Liver (tissue), 9 donors: ENCODE measurements around the gene INPP5J. TPM values are rescaled to one million over a fixed set of nuclear protein-coding genes. Genes with fewer than 3 reads are reported as not detected.

Experiments used
- DNase-seq: peaks from one replicate; pipeline ENCODE4 v3.0.0-alpha.2; 2017; ENCODE audit warnings: low spot score
- H3K27ac ChIP-seq, 2 donors: one replicate each; pipeline ENCODE4 v1.7.0; 2013; ENCODE audit warnings: inconsistent platforms in 2 of 2, low read length in 2 of 2, control low read depth in 1 of 2, low read depth in 1 of 2, mild to moderate bottlenecking in 1 of 2
- H3K27me3 ChIP-seq, 4 donors: one replicate each; pipeline versions ENCODE4 v1.6.1 to v1.7.0; 2013; ENCODE audit warnings: low read length in 3 of 4, inconsistent platforms in 1 of 4, mild to moderate bottlenecking in 1 of 4, moderate library complexity in 1 of 4; ENCODE audit not compliant: control insufficient read depth in 4 of 4, insufficient read depth in 4 of 4
- H3K36me3 ChIP-seq, 4 donors: one replicate each; pipeline versions ENCODE4 v1.6.1 to v1.7.0; 2013; ENCODE audit warnings: low read length in 3 of 4, mild to moderate bottlenecking in 3 of 4, low read depth in 1 of 4, moderate library complexity in 1 of 4; ENCODE audit not compliant: control insufficient read depth in 4 of 4, insufficient read depth in 3 of 4
- H3K4me1 ChIP-seq, 4 donors: one replicate each; pipeline versions ENCODE4 v1.6.1 to v1.7.0; 2013; ENCODE audit warnings: low read length in 3 of 4, mild to moderate bottlenecking in 3 of 4, moderate library complexity in 1 of 4; ENCODE audit not compliant: control insufficient read depth in 4 of 4, insufficient read depth in 4 of 4
- H3K4me3 ChIP-seq, 3 donors: one replicate each; pipeline versions ENCODE4 v1.6.1 to v1.7.0; 2013; ENCODE audit warnings: low read length in 3 of 3, control low read depth in 1 of 3, low read depth in 1 of 3, mild to moderate bottlenecking in 1 of 3
- H3K9ac ChIP-seq, 2 donors: one replicate each; pipeline ENCODE4 v1.7.0; 2013; ENCODE audit warnings: low read length in 2 of 2, mild to moderate bottlenecking in 2 of 2, moderate library complexity in 2 of 2, control low read depth in 1 of 2, low read depth in 1 of 2
- H3K9me3 ChIP-seq, 4 donors: one replicate each; pipeline versions ENCODE4 v1.6.1 to v1.7.0; 2013; ENCODE audit warnings: low read length in 3 of 4; ENCODE audit not compliant: control insufficient read depth in 4 of 4
- ATF3 ChIP-seq: IDR thresholded peaks from 2 replicates; pipeline ENCODE4 v1.6.1; 2016; ENCODE audit warnings: antibody characterized with exemption
- EGR1 ChIP-seq, 2 donors: IDR thresholded peaks; 2 replicates each; pipeline ENCODE4 v1.6.1; 2016 to 2018; ENCODE audit warnings: antibody characterized with exemption in 2 of 2, low read depth in 2 of 2
- FOXA1 ChIP-seq: IDR thresholded peaks from 2 replicates; pipeline ENCODE4 v1.6.1; 2016; ENCODE audit warnings: antibody characterized with exemption
- FOXA2 ChIP-seq: IDR thresholded peaks from 2 replicates; pipeline ENCODE4 v1.6.1; 2016; ENCODE audit warnings: antibody characterized with exemption
- HNF4A ChIP-seq, 2 donors: conservative IDR thresholded peaks; 2 replicates each; pipeline ENCODE4 v1.6.1; 2016; ENCODE audit warnings: antibody characterized with exemption in 2 of 2, mild to moderate bottlenecking in 2 of 2
- HNF4G ChIP-seq: IDR thresholded peaks from 2 replicates; pipeline ENCODE4 v1.6.1; 2016; ENCODE audit warnings: antibody characterized with exemption
- JUND ChIP-seq, 2 donors: IDR thresholded peaks; 2 replicates each; pipeline ENCODE4 v1.6.1; 2016; ENCODE audit warnings: antibody characterized with exemption in 2 of 2
- MAX ChIP-seq: IDR thresholded peaks from 2 replicates; pipeline ENCODE4 v1.6.1; 2016; ENCODE audit warnings: antibody characterized with exemption
- NR2F2 ChIP-seq: IDR thresholded peaks from 2 replicates; pipeline ENCODE4 v1.6.1; 2016; ENCODE audit warnings: antibody characterized with exemption
- RAD21 ChIP-seq, 2 donors: IDR thresholded peaks; 2 replicates each; pipeline ENCODE4 v1.6.1; 2016; ENCODE audit warnings: antibody characterized with exemption in 2 of 2, mild to moderate bottlenecking in 2 of 2
- RXRA ChIP-seq, 2 donors: IDR thresholded peaks; 2 replicates each; pipeline ENCODE4 v1.6.1; 2017 to 2018; ENCODE audit warnings: antibody characterized with exemption in 2 of 2, mild to moderate bottlenecking in 1 of 2
- TAF1 ChIP-seq: conservative IDR thresholded peaks from 2 replicates; pipeline ENCODE4 v1.6.1; 2016; ENCODE audit warnings: antibody characterized with exemption, mild to moderate bottlenecking
- YY1 ChIP-seq: IDR thresholded peaks from 2 replicates; pipeline ENCODE4 v1.6.1; 2016; ENCODE audit warnings: antibody characterized with exemption, mild to moderate bottlenecking
- WGBS: extraction: QIAGEN DNeasy Blood & Tissue Kit; methylation state at CpG from one replicate; pipeline ENCODE4 v1.1.7; 2013; 5-methylcytosine and 5-hydroxymethylcytosine counted together
- polyA plus RNA-seq, 2 donors: library from polyadenylated mRNA; stranded (reverse) in 1 of 2; unstranded in 1 of 2; fragments of 200-250 nt in 1 of 2; fragments of >200 nt in 1 of 2; fragmentation: Nextera tagmentation in 1 of 2; extraction: Ambion mirVana in 1 of 2; gene quantifications; one replicate each; pipeline versions ENCODE4 v1.2.1 to v1.2.3, GENCODE V29; 2013 to 2015
- total RNA-seq, 2 donors: library from RNA; depleted of rRNA; stranded (reverse); fragments of >200 nt; gene quantifications; one replicate each; pipeline ENCODE4 v1.2.3, GENCODE V29; 2014
- TF ChIP-seq, protein P1 (sequence below): fragments of 150-350 bp; IDR thresholded peaks from 2 replicates; pipeline ENCODE4 v1.5.1; 2017; ENCODE audit warnings: improper control_type of control experiment, low read depth, low read length; ENCODE audit not compliant: missing input control
- TF ChIP-seq, protein P2 (sequence below): IDR thresholded peaks from 2 replicates; pipeline ENCODE4 v1.6.1; 2016; ENCODE audit warnings: antibody characterized with exemption, mild to moderate bottlenecking
- TF ChIP-seq, protein P3 (sequence below): IDR thresholded peaks from 2 replicates; pipeline ENCODE4 v1.6.1; 2016; ENCODE audit warnings: antibody characterized with exemption
- donor health status: healthy.
- donor health status: healthy.
- donor health status: healthy.
- donor health status: healthy.
- donor health status: healthy.

Gene INPP5J
- total and polyA plus RNA-seq, 4 donors = 0.06 to 0.17 (median 0.11) TPM

DNA sequence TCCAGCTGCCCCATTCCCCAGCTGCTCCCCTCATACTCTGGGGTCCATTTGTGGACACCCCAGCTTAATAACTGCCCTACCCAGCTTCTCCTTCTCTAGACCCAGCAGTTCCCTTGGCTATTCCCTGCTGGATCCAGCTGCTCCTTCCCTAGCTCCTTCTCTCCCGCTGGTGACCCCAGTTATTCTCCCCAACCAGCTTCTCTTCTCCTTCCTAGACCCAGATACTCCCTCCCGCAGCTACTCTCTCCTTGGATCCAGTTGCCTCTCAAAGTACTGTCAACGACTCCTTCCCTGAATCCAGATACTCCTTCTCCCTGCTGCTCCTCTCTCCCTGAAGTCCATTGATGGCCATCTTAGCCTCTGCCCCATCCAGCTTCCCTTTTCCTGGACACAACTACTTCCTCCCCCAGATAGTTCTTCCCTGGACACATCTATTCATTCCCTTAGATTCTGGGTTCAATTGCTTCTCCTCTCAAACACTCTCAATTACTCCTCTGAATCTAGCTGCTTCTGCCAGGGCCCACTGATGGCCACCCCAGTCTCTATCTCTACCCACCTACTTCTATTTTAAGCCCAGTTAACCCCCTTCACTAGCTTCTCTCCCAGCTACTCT lies 27.0 kb upstream of the INPP5J start:
- no peak overlapping the region for H3K9ac ChIP-seq
- H3K27me3 ChIP-seq = no peaks in the 10 kb centered on the region
- peaks cover 0 to 8% (median 3%) of the 10 kb centered on the region in 4 donors for H3K36me3 ChIP-seq
- H3K9me3 ChIP-seq = no peaks in the 10 kb centered on the region
- H3K4me1 ChIP-seq = peaks cover 0 to 2% (median 0%) of the 10 kb centered on the region in 4 donors
- WGBS = 91% methylated on average over 3 of the region's 3 CpGs
- TF ChIP-seq TAF1 = no peak
- no peak for TF ChIP-seq JUND (IDR thresholded peaks at IDR 0.05)
- TF ChIP-seq RXRA (IDR thresholded peaks at IDR 0.05) = no peak
- no peak for TF ChIP-seq HNF4G
- TF ChIP-seq YY1 = no peak
- no peak for TF ChIP-seq EGR1 (IDR thresholded peaks at IDR 0.05; ENCODE audit: low read depth in 2 of 2)
- no peak for TF ChIP-seq NR2F2
- TF ChIP-seq FOXA1 = no peak
- TF ChIP-seq, protein P1, sequence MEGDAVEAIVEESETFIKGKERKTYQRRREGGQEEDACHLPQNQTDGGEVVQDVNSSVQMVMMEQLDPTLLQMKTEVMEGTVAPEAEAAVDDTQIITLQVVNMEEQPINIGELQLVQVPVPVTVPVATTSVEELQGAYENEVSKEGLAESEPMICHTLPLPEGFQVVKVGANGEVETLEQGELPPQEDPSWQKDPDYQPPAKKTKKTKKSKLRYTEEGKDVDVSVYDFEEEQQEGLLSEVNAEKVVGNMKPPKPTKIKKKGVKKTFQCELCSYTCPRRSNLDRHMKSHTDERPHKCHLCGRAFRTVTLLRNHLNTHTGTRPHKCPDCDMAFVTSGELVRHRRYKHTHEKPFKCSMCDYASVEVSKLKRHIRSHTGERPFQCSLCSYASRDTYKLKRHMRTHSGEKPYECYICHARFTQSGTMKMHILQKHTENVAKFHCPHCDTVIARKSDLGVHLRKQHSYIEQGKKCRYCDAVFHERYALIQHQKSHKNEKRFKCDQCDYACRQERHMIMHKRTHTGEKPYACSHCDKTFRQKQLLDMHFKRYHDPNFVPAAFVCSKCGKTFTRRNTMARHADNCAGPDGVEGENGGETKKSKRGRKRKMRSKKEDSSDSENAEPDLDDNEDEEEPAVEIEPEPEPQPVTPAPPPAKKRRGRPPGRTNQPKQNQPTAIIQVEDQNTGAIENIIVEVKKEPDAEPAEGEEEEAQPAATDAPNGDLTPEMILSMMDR = no peak
- TF ChIP-seq FOXA2 = no peak
- TF ChIP-seq HNF4A (conservative IDR thresholded peaks at IDR 0.05) = no peak
- no peak for TF ChIP-seq ATF3
- TF ChIP-seq RAD21 (IDR thresholded peaks at IDR 0.05) = no peak
- TF ChIP-seq, protein P2, sequence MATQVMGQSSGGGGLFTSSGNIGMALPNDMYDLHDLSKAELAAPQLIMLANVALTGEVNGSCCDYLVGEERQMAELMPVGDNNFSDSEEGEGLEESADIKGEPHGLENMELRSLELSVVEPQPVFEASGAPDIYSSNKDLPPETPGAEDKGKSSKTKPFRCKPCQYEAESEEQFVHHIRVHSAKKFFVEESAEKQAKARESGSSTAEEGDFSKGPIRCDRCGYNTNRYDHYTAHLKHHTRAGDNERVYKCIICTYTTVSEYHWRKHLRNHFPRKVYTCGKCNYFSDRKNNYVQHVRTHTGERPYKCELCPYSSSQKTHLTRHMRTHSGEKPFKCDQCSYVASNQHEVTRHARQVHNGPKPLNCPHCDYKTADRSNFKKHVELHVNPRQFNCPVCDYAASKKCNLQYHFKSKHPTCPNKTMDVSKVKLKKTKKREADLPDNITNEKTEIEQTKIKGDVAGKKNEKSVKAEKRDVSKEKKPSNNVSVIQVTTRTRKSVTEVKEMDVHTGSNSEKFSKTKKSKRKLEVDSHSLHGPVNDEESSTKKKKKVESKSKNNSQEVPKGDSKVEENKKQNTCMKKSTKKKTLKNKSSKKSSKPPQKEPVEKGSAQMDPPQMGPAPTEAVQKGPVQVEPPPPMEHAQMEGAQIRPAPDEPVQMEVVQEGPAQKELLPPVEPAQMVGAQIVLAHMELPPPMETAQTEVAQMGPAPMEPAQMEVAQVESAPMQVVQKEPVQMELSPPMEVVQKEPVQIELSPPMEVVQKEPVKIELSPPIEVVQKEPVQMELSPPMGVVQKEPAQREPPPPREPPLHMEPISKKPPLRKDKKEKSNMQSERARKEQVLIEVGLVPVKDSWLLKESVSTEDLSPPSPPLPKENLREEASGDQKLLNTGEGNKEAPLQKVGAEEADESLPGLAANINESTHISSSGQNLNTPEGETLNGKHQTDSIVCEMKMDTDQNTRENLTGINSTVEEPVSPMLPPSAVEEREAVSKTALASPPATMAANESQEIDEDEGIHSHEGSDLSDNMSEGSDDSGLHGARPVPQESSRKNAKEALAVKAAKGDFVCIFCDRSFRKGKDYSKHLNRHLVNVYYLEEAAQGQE = no peak
- TF ChIP-seq MAX = no peak
- TF ChIP-seq, protein P3, sequence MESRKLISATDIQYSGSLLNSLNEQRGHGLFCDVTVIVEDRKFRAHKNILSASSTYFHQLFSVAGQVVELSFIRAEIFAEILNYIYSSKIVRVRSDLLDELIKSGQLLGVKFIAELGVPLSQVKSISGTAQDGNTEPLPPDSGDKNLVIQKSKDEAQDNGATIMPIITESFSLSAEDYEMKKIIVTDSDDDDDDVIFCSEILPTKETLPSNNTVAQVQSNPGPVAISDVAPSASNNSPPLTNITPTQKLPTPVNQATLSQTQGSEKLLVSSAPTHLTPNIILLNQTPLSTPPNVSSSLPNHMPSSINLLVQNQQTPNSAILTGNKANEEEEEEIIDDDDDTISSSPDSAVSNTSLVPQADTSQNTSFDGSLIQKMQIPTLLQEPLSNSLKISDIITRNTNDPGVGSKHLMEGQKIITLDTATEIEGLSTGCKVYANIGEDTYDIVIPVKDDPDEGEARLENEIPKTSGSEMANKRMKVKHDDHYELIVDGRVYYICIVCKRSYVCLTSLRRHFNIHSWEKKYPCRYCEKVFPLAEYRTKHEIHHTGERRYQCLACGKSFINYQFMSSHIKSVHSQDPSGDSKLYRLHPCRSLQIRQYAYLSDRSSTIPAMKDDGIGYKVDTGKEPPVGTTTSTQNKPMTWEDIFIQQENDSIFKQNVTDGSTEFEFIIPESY = no peak
- no peak overlapping the region for H3K4me3 ChIP-seq
- no peak for DNase-seq
- no peak overlapping the region for H3K27ac ChIP-seq
